Retinal pigment epithelial cell (primary cell): ENCODE data around the gene COG5.

Source experiments
- DNase-seq: peaks from one replicate; pipeline ENCODE4 v3.0.0-alpha.2; 2010; ENCODE audit warnings: low read depth
- H3K4me3 ChIP-seq: 2 replicates; pipeline ENCODE4 v1.5.1; 2011; ENCODE audit warnings: mild to moderate bottlenecking, low read length, control low read depth, moderate library complexity
- CTCF ChIP-seq: conservative IDR thresholded peaks from 2 replicates; pipeline ENCODE4 v1.5.1; 2011; ENCODE audit warnings: low read depth, low read length, control low read depth, inconsistent platforms

Gene COG5

GRCh38 chr7:107186240-107186639, 377.5 kb downstream of the COG5 start:
- H3K4me3 ChIP-seq: no peak overlapping the region
- no peak for DNase-seq
- TF ChIP-seq CTCF: no peak

GRCh38 chr7:107185716-107186115, 378.0 kb downstream of the COG5 start:
- no peak for DNase-seq
- no peak for TF ChIP-seq CTCF
- H3K4me3 ChIP-seq: no peak overlapping the region

GRCh38 chr7:107181172-107181571, 382.5 kb downstream of the COG5 start:
- no peak for DNase-seq
- no peak for TF ChIP-seq CTCF
- H3K4me3 ChIP-seq: no peak overlapping the region

- no peak overlapping the region for H3K4me3 ChIP-seq
- no peak for TF ChIP-seq CTCF
- DNase-seq: peak; percentile 51
Observed at GRCh38 chr7:107180378-107180777, 383.3 kb downstream of the COG5 start.

- no peak for DNase-seq
- TF ChIP-seq CTCF: no peak
Observed at GRCh38 chr7:107179326-107180164, 384.2 kb downstream of the COG5 start.

GRCh38 chr7:107173691-107174406, 389.9 kb downstream of the COG5 start:
- no peak for DNase-seq
- no peak for TF ChIP-seq CTCF
- H3K4me3 ChIP-seq: no peak overlapping the region

More at GRCh38 chr7:107179326-107180164, 384.2 kb downstream of the COG5 start:
- H3K4me3 ChIP-seq: no peak overlapping the region
